Measurements from ENCODE around the gene DVL1. TPM values are rescaled to one million over a fixed set of nuclear protein-coding genes. Genes with fewer than 3 reads are reported as not detected.

DVL1 gene
- total and polyA plus RNA-seq, 2 of the 13 experiments (the other 11 are each of a cell fraction or from before 2014, with no cell fraction given), result 30.8 to 60.4 TPM

DNA sequence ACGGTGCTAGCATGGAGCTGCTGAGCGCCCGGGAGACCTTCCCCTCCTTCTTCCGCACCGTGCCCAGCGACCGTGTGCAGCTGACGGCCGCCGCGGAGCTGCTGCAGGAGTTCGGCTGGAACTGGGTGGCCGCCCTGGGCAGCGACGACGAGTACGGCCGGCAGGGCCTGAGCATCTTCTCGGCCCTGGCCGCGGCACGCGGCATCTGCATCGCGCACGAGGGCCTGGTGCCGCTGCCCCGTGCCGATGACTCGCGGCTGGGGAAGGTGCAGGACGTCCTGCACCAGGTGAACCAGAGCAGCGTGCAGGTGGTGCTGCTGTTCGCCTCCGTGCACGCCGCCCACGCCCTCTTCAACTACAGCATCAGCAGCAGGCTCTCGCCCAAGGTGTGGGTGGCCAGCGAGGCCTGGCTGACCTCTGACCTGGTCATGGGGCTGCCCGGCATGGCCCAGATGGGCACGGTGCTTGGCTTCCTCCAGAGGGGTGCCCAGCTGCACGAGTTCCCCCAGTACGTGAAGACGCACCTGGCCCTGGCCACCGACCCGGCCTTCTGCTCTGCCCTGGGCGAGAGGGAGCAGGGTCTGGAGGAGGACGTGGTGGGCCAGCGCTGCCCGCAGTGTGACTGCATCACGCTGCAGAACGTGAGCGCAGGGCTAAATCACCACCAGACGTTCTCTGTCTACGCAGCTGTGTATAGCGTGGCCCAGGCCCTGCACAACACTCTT is 17.0 kb downstream of the DVL1 start (continued):
- TF ChIP-seq ZNF318 (CRISPR knock-in tag; IDR thresholded peaks at IDR 0.05), result peak; percentile 79; the same call in 1 of the 2 replicates
- no peak for TF ChIP-seq HOXA7 (CRISPR knock-in tag; IDR thresholded peaks at IDR 0.05)
- no peak for TF ChIP-seq NFE2L2 (IDR thresholded peaks at IDR 0.05; ENCODE audit: low read length)
- TF ChIP-seq FOXJ3 (CRISPR knock-in tag; IDR thresholded peaks at IDR 0.05; ENCODE audit: borderline replicate concordance), result no peak
- TF ChIP-seq, protein P1, sequence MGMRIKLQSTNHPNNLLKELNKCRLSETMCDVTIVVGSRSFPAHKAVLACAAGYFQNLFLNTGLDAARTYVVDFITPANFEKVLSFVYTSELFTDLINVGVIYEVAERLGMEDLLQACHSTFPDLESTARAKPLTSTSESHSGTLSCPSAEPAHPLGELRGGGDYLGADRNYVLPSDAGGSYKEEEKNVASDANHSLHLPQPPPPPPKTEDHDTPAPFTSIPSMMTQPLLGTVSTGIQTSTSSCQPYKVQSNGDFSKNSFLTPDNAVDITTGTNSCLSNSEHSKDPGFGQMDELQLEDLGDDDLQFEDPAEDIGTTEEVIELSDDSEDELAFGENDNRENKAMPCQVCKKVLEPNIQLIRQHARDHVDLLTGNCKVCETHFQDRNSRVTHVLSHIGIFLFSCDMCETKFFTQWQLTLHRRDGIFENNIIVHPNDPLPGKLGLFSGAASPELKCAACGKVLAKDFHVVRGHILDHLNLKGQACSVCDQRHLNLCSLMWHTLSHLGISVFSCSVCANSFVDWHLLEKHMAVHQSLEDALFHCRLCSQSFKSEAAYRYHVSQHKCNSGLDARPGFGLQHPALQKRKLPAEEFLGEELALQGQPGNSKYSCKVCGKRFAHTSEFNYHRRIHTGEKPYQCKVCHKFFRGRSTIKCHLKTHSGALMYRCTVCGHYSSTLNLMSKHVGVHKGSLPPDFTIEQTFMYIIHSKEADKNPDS (CRISPR knock-in tag; IDR thresholded peaks at IDR 0.05), result 0 out of 2 replicates have a peak, but pooled peaks have one; percentile 52
- TF ChIP-seq ZHX2 (IDR thresholded peaks at IDR 0.05; ENCODE audit: low read depth), result no peak
- TF ChIP-seq ZHX2 (CRISPR knock-in tag; IDR thresholded peaks at IDR 0.05; ENCODE audit: borderline replicate concordance), result no peak
- TF ChIP-seq FOXK2 (IDR thresholded peaks at IDR 0.05), result no peak
- TF ChIP-seq TBX3 (IDR thresholded peaks at IDR 0.05; ENCODE audit: borderline replicate concordance), result no peak
- TF ChIP-seq ZNF343 (CRISPR knock-in tag; IDR thresholded peaks at IDR 0.05), result 0 out of 2 replicates have a peak, but pooled peaks have one; percentile 4

Measured in HepG2 (cell line).